Neuronal stem cell (in vitro differentiated cells): ENCODE measurements around the gene ZNF648.
A peak's percentile ranks its signal among the peaks of the same experiment; 100 is the strongest.

Experiments
- DNase-seq: peaks from one replicate; pipeline ENCODE4 v3.0.0-alpha.2; 2013; ENCODE audit warnings: low spot score
- H2AFZ ChIP-seq: one replicate; pipeline ENCODE4 v1.6.1; 2013; ENCODE audit warnings: mild to moderate bottlenecking, low read length, inconsistent platforms
- H2AK5ac ChIP-seq: 2 replicates; pipeline ENCODE4 v1.6.1; 2013; ENCODE audit warnings: low read depth, mild to moderate bottlenecking, inconsistent platforms, low read length, moderate library complexity, mixed read lengths
- H2BK120ac ChIP-seq: 2 replicates; pipeline ENCODE4 v1.6.1; 2013; ENCODE audit warnings: low read depth, mild to moderate bottlenecking, inconsistent platforms, low read length, moderate library complexity, mixed read lengths
- H2BK12ac ChIP-seq: one replicate; pipeline ENCODE4 v1.6.1; 2013; ENCODE audit warnings: low read length, inconsistent platforms
- H2BK15ac ChIP-seq: 2 replicates; pipeline ENCODE4 v1.6.1; 2013; ENCODE audit warnings: mild to moderate bottlenecking, low read length, inconsistent platforms, mixed read lengths
- H2BK5ac ChIP-seq: one replicate; pipeline ENCODE4 v1.6.1; 2013; ENCODE audit warnings: inconsistent platforms, mild to moderate bottlenecking, low read length, moderate library complexity
- H3K14ac ChIP-seq: one replicate; pipeline ENCODE4 v1.6.1; 2013; ENCODE audit warnings: low read length, inconsistent platforms
- H3K18ac ChIP-seq: 2 replicates; pipeline ENCODE4 v1.6.1; 2013; ENCODE audit warnings: low read length, inconsistent platforms
- H3K23ac ChIP-seq: 2 replicates; pipeline ENCODE4 v1.6.1; 2013; ENCODE audit warnings: low read depth, mild to moderate bottlenecking, mixed read lengths, low read length, inconsistent platforms; ENCODE audit not compliant: poor library complexity
- H3K27ac ChIP-seq: replicated peaks from 3 replicates; pipeline ENCODE4 v1.5.1; 2013; ENCODE audit warnings: low read length, inconsistent platforms
- H3K27me3 ChIP-seq, 3 experiments: 2 replicates each; pipeline ENCODE4 v1.6.1; 2013; ENCODE audit warnings: low read length in 3 of 3, mild to moderate bottlenecking in 2 of 3, inconsistent platforms in 1 of 3, low read depth in 1 of 3, mixed read lengths in 1 of 3, moderate library complexity in 1 of 3; ENCODE audit not compliant: control insufficient read depth in 3 of 3, insufficient read depth in 3 of 3
- H3K36me3 ChIP-seq, 2 donors: replicated peaks in 1 of 2; 2 replicates each; pipeline ENCODE4 v1.6.1; 2013; ENCODE audit warnings: low read length in 2 of 2; ENCODE audit not compliant: control insufficient read depth in 2 of 2, insufficient read depth in 2 of 2
- H3K4ac ChIP-seq: 2 replicates; pipeline ENCODE4 v1.6.1; 2013; ENCODE audit warnings: inconsistent platforms, mild to moderate bottlenecking, low read length, moderate library complexity
- H3K4me1 ChIP-seq, 2 donors: 1 replicate in 1 of 2; 2 replicates in 1 of 2; pipeline ENCODE4 v1.6.1; 2013; ENCODE audit warnings: low read length in 2 of 2, low read depth in 1 of 2; ENCODE audit not compliant: control insufficient read depth in 2 of 2, insufficient read depth in 1 of 2
- H3K4me2 ChIP-seq: one replicate; pipeline ENCODE4 v1.6.1; 2013; ENCODE audit warnings: mild to moderate bottlenecking, low read length, inconsistent platforms; ENCODE audit not compliant: insufficient read depth, poor library complexity, severe bottlenecking
- H3K4me3 ChIP-seq, 2 donors: 2 replicates each; pipeline ENCODE4 v1.5.1; 2013; ENCODE audit warnings: low read length in 2 of 2, mild to moderate bottlenecking in 2 of 2, inconsistent platforms in 1 of 2, moderate library complexity in 1 of 2
- H3K79me1 ChIP-seq: one replicate; pipeline ENCODE4 v1.6.1; 2013; ENCODE audit warnings: low read depth, mild to moderate bottlenecking, inconsistent platforms, low read length, moderate library complexity
- H3K9ac ChIP-seq: one replicate; pipeline ENCODE4 v1.6.1; 2013; ENCODE audit warnings: mild to moderate bottlenecking, low read depth, low read length, inconsistent platforms; ENCODE audit not compliant: poor library complexity
- H3K9me3 ChIP-seq, 2 donors: replicated peaks in 1 of 2; 2 replicates each; pipeline versions ENCODE3 to v1.6.1; 2013; ENCODE audit warnings: low read length in 2 of 2, mild to moderate bottlenecking in 2 of 2, inconsistent platforms in 1 of 2, low read depth in 1 of 2, mixed read lengths in 1 of 2, moderate library complexity in 1 of 2; ENCODE audit not compliant: control insufficient read depth in 2 of 2, insufficient read depth in 1 of 2
- H4K8ac ChIP-seq: one replicate; pipeline ENCODE4 v1.6.1; 2013; ENCODE audit warnings: low read depth, mild to moderate bottlenecking, inconsistent platforms, low read length, moderate library complexity
- H4K91ac ChIP-seq: one replicate; pipeline ENCODE4 v1.6.1; 2013; ENCODE audit warnings: low read length, low read depth, mild to moderate bottlenecking, inconsistent platforms; ENCODE audit not compliant: poor library complexity
- WGBS, 2 donors: extraction: QIAGEN DNeasy Blood & Tissue Kit; methylation state at CpG; one replicate each; pipeline ENCODE4 v1.1.7; 2013; ENCODE audit warnings: missing lambda C conversion rate in 2 of 2, mixed read lengths in 1 of 2; ENCODE audit not compliant: insufficient read length in 2 of 2, insufficient replicate concordance in 1 of 2; ENCODE audit errors: extremely low coverage in 2 of 2; 5-methylcytosine and 5-hydroxymethylcytosine counted together

Gene ZNF648

DNA sequence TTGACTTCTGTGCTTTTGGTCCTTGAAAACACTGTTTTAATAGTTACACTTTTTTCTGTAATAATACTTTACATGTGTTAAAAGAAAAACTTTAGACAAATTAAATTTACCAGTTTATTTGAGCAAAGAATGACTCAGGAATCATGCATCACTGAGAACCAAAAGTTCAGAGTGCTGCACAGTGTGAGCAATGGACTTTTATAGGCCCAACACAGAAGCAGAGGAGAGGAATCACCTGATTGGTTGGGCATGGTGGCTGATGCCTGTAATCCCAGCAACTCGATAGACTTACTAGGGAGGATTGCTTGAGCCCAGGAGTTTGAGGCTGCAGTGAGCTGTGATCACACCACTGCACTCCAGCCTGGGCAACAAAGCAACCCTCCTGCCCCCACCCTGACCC, 29.3 kb downstream of the ZNF648 start:
- DNase-seq: no peak
- WGBS, 2 donors: no CpG with 5 or more reads among the region's 1 CpG

DNA sequence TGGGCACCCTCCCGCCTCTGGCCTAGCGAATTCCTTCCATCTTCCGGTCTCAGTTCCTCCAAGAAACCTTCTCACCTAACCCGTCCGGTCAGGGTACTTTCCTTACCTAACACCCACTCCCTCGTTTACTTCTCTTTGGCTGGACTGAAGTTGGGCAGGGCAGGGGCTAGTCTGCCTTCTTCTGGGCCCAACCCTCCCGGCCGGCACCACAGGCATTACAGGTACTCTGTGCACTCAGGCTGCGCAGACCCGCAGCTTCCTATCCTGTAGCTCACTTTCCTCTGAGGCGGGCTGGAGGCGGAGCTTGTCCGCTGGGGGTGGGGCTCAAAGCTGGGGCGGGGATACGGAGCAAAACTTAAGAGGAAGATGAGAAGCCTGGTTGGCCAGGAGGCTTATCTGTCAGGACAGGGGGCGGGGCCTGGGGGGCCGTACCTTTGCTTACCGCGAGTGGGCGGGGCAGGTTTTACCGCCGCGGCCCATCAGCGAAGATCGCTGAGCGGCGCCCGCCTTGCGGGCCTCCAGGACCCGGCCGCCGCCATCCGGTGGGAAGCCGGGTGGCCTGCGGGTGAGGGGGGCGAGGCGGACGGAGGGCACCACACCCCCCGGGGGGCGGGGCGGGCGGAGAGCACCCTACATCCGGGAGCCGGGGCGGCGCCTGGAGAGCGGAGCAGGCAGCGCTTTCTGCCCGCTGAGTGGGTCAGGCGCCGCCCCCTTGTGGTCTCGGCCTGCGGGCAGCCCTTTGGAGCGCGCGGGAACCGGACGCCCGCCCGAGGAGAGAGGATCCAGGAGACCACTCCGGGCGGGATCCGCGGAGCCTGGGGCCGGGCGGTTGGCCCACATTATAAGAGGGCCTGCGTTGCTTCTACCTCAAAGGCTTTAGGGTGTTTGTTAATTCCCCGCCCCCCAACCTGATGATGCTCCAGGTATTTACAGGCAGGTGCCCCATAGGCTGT, 31.9 kb downstream of the ZNF648 start:
- Histone ChIP-seq H3K27ac (peak overlapping the region; percentile 86), H2BK5ac (peak overlapping the region; percentile 73), H2AFZ (peak overlapping the region; percentile 98), H2AK5ac (no peak overlapping the region), H3K9ac (peak overlapping the region; percentile 82), H2BK12ac (no peak overlapping the region), H3K4ac (no peak overlapping the region), H4K8ac (no peak overlapping the region), H3K9me3 (no peaks in the 10 kb centered on the region), H3K14ac (no peak overlapping the region), H3K23ac (peak overlapping the region; percentile 87), H3K4me1 (peaks cover 0 to 3% of the 10 kb centered on the region in 2 donors), H3K18ac (peak overlapping the region; percentile 92), H4K91ac (no peak overlapping the region), H3K79me1 (no peaks in the 10 kb centered on the region), H3K4me2 (peak overlapping the region; percentile 71), H3K4me3 (peak overlapping the region; percentile 83 to 91), H2BK15ac (peak overlapping the region; percentile 33), H3K27me3 (no peaks in the 10 kb centered on the region), H2BK120ac (no peak overlapping the region), H3K36me3 (no peaks in the 10 kb centered on the region)
- peak; percentile 97 for DNase-seq
- no CpG with 5 or more reads among the region's 68 CpGs for WGBS, 2 donors

More for the DNA sequence above, 29.3 kb downstream of the ZNF648 start:
- Histone ChIP-seq H3K27me3 (no peaks in the 10 kb centered on the region), H3K14ac (no peak overlapping the region), H2BK15ac (no peak overlapping the region), H2BK5ac (no peak overlapping the region), H3K27ac (no peak overlapping the region), H4K91ac (no peak overlapping the region), H3K36me3 (no peaks in the 10 kb centered on the region), H3K79me1 (no peaks in the 10 kb centered on the region), H3K4me1 (peaks cover 0 to 3% of the 10 kb centered on the region in 2 donors), H3K9ac (no peak overlapping the region), H3K4me2 (no peak overlapping the region), H2AFZ (no peak overlapping the region), H3K23ac (no peak overlapping the region), H3K4ac (no peak overlapping the region), H2BK12ac (no peak overlapping the region), H4K8ac (no peak overlapping the region), H2AK5ac (no peak overlapping the region), H2BK120ac (no peak overlapping the region), H3K9me3 (peaks cover 0 to 3% of the 10 kb centered on the region in 2 donors), H3K18ac (no peak overlapping the region), H3K4me3 (no peak overlapping the region)

GRCh38 chr1:182029002-182029378, 32.5 kb downstream of the ZNF648 start:
- Histone ChIP-seq H2AFZ (peak overlapping the region; percentile 98), H3K27me3 (no peaks in the 10 kb centered on the region), H2BK120ac (no peak overlapping the region), H2BK12ac (no peak overlapping the region), H3K79me1 (no peaks in the 10 kb centered on the region), H3K4me2 (peak overlapping the region; percentile 71), H3K27ac (peak overlapping the region; percentile 86), H4K8ac (no peak overlapping the region), H3K4ac (no peak overlapping the region), H3K18ac (peak overlapping the region; percentile 92), H2BK5ac (no peak overlapping the region), H3K36me3 (no peaks in the 10 kb centered on the region), H4K91ac (no peak overlapping the region), H3K14ac (no peak overlapping the region), H3K9ac (peak overlapping the region; percentile 82), H2BK15ac (peak overlapping the region; percentile 33), H2AK5ac (no peak overlapping the region), H3K4me3 (peak overlapping the region; percentile 81 to 91), H3K9me3 (no peaks in the 10 kb centered on the region), H3K4me1 (peaks cover 0 to 3% of the 10 kb centered on the region in 2 donors), H3K23ac (no peak overlapping the region)
- no peak for DNase-seq
- no CpG with 5 or more reads among the region's 2 CpGs for WGBS, 2 donors

DNA sequence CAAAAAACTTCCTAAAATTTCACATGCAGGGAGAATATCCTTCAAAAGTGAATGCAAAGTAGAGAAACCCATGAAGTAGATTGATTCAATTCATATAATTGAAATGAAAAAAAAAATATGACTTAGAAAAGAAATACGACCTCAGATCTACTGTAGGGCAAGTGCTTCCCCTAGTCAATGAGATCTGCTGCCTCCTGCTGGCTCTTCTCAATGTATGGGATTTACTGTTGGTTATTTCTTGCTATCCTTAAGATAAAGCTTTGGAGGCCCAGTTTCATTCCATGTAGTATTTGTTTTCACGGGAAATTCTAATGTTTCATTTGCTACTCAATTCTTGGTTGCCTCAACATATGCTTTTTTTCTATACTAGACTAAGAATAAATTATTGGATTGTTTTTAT, 46.2 kb downstream of the ZNF648 start:
- H3K36me3 ChIP-seq: no peaks in the 10 kb centered on the region

More for the DNA sequence above, 46.2 kb downstream of the ZNF648 start:
- H2AK5ac ChIP-seq: no peak overlapping the region
- no peak overlapping the region for H3K4ac ChIP-seq
- H2BK15ac ChIP-seq: no peak overlapping the region
- no peak overlapping the region for H3K27ac ChIP-seq
- H3K4me1 ChIP-seq: no peaks in the 10 kb centered on the region
- H3K4me2 ChIP-seq: no peak overlapping the region
- no peak overlapping the region for H4K91ac ChIP-seq
- H3K14ac ChIP-seq: no peak overlapping the region
- H3K9me3 ChIP-seq: no peaks in the 10 kb centered on the region
- no peak overlapping the region for H2BK120ac ChIP-seq
- H2AFZ ChIP-seq: no peak overlapping the region
- WGBS, 2 donors: no CpG with 5 or more reads among the region's 2 CpGs
- DNase-seq: no peak
- no peak overlapping the region for H3K4me3 ChIP-seq
- H3K79me1 ChIP-seq: no peaks in the 10 kb centered on the region
- no peak overlapping the region for H3K23ac ChIP-seq
- H2BK12ac ChIP-seq: no peak overlapping the region
- H2BK5ac ChIP-seq: no peak overlapping the region
- no peak overlapping the region for H4K8ac ChIP-seq
- H3K9ac ChIP-seq: no peak overlapping the region
- no peaks in the 10 kb centered on the region for H3K27me3 ChIP-seq
- no peak overlapping the region for H3K18ac ChIP-seq
